C1 segment of cervical spinal cord (tissue), 14 donors: ENCODE results near the gene MMP14.
A peak's percentile ranks its signal among the peaks of the same experiment; 100 is the strongest.

ENCODE experiments used
- DNase-seq, 14 donors: peaks; one replicate each; lab custom pipeline; 2025; lab: John Stamatoyannopoulos, UW

The MMP14 gene

DNA sequence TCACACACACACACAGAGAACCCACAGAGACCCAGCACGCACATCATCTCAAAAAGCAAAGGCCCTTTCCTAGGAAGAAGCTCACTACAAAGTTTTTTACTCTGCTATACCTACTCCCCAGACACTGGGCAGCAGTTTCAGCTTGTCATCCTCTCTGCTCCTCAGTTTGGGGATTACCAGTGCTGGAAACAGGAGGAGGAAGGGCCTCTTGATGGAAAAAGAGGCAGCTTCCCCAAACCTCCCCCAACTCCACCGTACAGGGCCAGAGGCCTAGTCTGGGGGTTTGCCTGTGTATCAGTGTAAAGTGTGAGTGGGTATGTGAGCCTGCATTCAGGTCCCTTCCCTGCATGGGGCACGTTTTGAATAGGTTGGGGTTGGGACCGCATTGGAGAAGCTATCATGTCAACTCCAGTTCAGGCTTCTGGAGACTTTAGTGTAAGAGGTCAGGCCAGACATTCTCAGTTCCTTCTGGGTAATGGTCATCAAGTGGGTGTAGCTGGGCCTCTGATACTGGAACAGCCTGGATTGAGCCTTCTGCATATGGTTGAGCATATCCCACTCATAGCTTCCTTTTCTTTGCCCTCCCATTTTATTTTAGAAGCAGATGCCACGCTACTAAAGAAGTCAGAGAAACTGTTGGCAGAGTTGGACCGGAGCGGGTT is 47.8 kb downstream of the MMP14 start:
- no peak for DNase-seq

DNA sequence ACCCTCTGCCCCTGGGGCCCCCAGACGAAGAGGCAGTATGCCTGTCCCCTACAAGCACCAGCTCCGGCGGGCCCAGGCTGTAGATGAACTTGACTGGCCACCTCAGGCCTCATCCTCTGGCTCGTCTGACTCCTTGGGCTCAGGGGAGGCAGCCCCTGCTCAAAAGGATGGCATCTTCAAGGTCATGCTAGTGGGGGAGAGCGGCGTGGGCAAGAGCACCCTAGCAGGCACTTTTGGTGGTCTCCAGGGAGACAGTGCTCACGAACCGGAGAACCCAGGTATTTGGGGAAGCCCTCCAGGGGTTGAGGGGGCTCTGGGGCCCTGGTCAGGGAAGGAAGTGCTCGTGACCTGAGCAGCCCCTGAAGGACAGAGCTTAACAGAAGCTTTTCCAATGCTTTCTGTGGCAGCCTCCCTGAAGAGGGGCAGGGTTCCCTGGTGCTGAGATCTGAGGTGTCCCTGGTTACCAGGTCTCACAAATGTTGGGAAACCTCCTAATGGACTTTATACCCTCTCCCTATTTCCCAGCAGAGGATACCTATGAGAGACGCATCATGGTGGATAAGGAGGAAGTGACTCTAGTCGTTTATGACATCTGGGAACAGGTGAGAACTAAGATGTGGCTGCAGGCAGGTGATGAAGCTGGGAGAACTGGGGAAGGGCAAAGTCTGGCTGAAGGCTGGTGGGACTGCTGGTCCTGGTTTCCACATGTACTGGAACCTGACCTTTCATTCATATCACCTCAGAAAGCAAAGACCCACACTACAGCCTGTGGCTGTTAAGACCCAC is 48.5 kb downstream of the MMP14 start:
- no peak for DNase-seq

DNA sequence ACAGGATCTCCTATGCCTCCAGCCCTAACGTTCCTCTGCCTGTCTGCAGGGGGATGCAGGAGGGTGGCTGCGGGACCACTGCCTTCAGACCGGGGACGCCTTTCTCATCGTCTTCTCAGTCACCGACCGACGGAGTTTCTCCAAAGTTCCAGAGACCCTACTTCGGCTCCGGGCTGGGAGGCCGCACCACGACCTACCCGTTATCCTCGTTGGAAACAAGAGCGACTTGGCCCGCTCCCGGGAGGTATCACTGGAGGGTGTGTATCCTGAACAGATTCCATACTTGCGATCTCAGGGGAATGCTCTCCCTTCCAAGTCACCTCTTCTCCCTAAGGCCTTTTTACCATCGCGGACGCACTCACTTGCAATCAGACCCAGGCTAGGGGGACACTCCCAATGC is 49.6 kb downstream of the MMP14 start:
- DNase-seq, result no peak

DNA sequence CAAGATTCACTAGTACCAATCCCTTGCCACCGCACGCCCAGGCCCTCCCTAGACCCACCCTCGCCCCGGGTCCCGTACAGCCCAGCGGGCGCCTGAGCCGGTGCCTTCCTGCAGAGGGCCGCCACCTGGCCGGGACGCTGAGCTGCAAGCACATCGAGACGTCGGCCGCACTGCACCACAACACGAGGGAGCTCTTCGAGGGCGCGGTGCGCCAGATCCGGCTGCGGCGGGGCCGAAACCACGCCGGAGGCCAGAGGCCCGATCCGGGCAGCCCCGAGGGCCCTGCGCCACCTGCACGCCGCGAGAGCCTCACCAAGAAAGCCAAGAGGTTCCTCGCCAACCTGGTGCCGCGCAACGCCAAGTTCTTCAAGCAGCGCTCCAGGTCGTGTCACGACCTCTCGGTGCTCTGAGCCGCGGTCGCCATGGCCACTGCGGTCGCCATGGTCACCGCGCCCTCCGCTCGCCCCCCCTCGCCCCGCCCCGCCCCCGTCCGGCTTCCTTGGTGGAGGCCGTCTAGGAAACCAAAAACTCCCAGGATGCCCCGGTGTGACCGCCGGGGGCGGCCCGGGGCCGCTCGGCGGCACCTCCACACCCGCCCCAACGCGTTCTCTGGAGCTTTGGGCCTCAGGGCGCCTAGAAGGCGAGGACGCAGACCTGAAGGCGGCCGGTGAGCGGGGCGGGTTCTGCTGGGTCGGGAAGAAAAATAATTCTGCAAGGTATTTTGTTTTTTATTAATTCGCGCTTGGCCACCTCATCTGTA is 50.3 kb downstream of the MMP14 start:
- peak in 6 of 14 donors; percentile 17 to 68 (median 32) for DNase-seq

DNA sequence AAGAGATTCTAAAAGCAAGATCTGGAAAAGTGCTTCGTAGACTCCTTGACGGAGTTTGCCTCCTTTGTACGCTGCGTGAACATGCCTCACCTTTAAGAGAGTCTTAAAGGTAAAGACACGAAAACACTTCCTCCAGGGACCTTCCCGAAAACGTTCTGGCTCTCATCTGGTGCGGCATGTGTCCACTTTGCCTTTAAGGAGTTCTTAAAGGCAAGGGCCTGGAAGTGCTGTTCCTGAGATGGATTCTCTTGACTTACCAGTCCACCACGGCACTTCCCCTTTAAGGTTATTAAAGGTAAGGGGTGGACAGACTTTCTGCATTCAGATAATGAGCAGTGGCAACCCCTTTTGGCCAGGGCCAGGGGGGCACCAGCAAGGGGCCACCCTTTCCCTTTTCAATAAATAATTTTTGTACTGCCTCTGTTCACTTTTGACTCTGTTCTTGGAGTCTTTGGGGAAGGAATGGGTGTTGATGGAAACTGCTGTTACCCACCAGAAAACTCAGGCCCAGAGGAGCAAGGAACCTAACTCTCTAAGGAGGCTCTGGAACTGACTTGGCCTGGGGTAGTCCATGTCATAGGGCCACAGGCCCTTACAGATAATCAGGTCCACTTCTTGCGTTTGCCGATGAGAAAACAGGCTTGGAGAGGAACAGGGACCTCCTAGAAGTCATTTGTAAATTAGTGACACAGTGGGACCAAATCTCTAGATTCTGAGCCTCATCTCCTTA is 51.0 kb downstream of the MMP14 start:
- DNase-seq, result no peak

DNA sequence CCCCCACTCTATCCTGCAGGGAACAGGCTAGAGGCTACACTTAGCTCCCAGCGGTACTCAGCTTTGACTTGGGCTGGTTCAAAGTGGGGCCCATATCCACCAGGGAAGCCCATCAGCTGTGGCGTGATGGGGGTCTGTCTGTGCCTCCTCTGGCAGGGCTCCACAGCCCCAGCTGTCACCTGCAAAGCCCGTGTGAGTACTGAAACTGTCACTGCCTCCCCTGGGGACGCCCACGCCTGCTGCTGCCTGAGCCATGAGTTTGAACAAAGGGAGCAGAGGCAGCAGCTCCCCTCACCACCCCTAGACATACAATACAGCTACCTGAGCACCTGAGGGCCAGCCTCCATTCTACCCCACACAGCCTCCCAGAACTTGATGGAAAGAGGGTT is 51.6 kb downstream of the MMP14 start:
- DNase-seq, result no peak

DNA sequence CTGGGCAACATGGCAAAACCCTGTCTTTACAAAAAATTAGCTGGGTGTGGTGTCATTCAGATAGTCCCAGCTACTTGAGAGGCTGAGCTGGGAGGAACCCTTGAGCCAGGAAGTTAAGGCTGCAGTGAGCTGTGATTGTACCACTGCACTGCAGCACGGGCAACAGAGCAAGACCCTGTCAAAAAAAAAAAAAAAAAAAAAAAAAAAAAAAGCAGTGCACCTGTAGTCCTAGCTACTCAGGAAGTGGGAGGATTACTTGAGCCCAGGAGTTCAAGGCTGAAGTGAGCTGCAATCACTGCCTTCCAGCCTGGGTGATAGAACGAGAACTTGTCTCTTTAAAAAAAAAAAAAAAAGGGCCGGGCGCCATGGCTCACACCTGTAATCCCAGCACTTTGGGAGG is 52.3 kb downstream of the MMP14 start:
- DNase-seq, result no peak

DNA sequence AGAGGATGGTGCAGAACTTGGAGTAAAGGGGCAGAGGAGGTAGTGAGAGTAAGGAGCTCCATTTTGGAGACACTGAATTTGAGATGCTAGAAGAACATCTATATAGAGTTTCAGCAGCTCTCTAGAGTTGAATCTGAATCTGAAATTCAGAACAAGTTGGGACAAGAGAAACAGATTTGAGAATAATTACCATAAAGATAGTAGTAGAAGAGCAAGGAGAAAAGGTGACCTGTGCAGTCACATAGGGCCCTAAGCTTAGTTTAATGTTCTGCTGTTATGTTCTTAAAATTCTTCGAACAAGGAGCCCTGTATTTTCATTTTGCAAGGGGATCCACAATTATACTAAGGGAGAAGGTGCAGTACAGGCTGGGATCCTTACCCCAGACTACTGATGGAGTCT is 54.0 kb downstream of the MMP14 start:
- no peak for DNase-seq

DNA sequence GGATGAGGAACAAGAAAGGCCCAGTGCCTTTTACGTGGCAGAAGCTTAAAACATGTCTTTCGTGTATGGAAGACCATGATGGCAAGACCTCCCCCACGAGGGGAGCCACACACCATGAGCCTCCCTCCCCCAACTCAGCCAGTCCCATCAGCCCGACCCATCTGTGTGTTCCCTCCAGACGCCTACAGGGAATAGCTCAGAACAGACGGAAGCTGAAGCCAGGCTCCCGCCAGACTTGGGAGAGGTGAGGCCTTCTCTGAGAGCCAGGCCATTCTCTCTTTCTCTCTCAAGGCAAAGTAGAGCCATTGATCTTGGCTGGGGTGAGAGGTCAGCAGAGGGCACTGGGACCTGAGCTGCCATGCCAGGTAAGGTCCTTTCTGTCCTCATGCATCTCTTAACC is 56.1 kb downstream of the MMP14 start:
- no peak for DNase-seq

DNA sequence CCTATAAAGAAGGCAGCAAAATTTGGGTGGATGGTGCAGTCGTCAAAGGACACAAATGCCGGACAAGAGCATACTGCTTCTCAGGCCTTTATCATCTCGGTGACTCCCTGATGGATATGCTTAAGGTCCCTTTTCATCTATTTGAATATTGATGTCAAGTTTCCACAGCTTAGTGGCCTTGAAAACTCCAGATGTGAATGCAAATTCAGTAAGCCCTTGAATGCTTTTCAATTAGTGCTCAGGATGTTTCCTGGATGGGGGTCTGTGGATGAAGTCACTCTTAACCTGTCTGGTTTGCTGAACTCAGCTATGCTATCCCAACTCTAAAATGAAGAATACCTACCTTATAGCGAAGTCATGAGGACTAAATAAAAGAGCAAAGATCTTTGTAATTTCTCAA is 57.3 kb downstream of the MMP14 start:
- DNase-seq, result no peak

DNA sequence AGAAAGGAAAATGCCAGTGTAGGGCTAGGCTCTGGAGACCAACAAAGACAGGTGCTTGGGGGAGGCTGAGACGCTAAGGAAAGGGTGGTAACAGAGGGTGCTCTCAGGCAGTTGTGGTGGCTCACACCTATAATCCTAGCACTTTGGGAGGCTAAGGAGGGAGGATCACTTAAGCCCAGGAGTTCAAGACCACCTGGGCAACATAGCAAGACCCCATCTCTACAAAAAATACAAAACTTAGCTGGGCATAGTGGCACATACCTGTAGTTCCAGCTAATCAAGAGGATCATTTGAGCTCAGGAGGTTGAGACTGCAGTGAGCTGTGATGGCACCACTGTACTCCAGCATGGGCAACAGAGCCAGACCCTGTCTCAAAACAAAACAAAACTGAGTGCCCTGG is 59.0 kb downstream of the MMP14 start:
- DNase-seq, result no peak

DNA sequence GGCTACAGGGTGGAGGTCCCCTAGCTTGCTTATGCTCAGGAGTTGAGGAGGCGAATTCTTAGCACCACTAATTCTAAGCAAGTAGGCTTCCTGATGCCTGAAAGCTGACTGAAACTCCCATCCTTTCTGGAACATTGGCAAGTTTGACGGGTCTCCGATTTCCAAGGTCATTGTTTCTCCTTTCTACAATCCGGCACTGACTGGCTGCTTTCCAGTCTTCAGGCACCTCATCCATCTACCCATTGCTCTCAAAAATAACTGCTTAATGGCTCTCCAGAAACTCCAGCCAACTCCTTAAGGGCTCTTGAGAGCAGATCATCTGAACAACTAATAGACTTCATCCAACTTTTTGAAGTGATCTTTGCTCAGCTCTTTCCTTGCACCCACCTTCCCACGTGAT is 60.0 kb downstream of the MMP14 start:
- DNase-seq, result no peak

DNA sequence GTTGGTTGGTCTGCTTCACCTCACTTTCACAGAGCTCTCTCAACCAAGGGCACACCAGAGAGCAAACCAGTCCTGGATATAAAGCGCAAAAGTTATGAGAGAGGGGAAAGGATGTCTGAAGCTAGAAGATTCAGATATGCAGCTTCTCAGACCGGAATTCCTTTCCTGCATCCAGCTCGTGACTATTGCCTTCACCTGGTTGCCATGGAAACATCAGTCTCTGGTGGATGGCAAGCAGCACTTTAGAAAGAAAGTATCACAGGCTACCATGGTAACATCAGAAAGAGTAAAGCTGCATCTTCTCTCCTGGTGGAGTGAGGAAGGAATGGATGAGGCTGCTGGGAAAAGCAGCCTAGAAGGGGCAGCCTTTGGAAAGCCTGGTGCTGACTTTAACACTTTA is 60.4 kb downstream of the MMP14 start:
- DNase-seq, result no peak

DNA sequence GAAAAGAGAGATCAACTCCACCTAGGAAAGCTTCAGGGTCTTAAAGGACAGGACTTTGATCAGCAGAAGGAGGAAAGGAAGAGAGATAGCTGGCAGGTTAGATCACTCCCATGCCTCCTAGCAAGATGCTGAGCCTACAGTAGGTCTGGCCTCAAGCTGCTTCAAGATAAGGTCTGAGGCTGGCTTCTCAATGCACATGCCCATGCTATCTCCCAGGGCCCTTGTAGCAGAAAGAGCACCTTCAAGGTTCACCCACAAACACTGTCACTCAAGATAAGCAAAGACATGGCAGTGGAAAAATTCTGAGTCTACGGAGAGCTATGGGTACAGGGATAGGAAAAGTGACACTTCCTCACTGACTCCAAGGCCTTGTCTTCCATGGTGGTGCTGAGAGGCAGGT is 61.0 kb downstream of the MMP14 start:
- DNase-seq, result no peak
